Spleen (tissue), 7 donors: ENCODE results near the gene CDC42EP5.

Source experiments
- CTCF ChIP-seq, 11 experiments: fragments of 200-600 bp in 7 of 11; fragments of 450-650 bp in 4 of 11; sonication (generic) in 4 of 11; IDR thresholded peaks in 8 of 11; conservative IDR thresholded peaks in 3 of 11; 1 replicate in 7 of 11; 2 replicates in 4 of 11; pipeline versions ENCODE4 v1.4.0 to v1.8.0; 2016 to 2021; ENCODE audit warnings: antibody characterized with exemption in 11 of 11, inconsistent platforms in 4 of 11, mild to moderate bottlenecking in 1 of 11
- POLR2A ChIP-seq, 3 donors: fragments of 450-650 bp; IDR thresholded peaks; one replicate each; pipeline ENCODE4 v1.5.1; 2017; ENCODE audit warnings: antibody characterized with exemption in 3 of 3, mild to moderate bottlenecking in 1 of 3
- POLR2AphosphoS5 ChIP-seq, 3 donors: sonication (generic); formaldehyde crosslinking; IDR thresholded peaks; one replicate each; pipeline ENCODE4 v1.5.1; 2017; ENCODE audit warnings: antibody characterized with exemption in 3 of 3
- donor health status: DM: no; HTN: no; CAD: no; lungs with moderate emphysema.
- donor health status: DM: no; HTN: no; CAD: no.
- donor health status: DM: no; HTN: no; CAD: no.

- TF ChIP-seq POLR2A (IDR thresholded peaks at IDR 0.05) (no peak), CTCF (IDR thresholded peaks at IDR 0.05 in 8 of 11, conservative IDR thresholded peaks at IDR 0.05 in 3 of 11) (no peak), POLR2AphosphoS5 (IDR thresholded peaks at IDR 0.05) (no peak)
These were observed 16.7 kb upstream of the CDC42EP5 start for GRCh38 chr19:54489766-54490165.
